ENCODE measurements around the gene CSNK1D.
"Not testable (repeated sequence)": the region's sequence is repeated elsewhere in the genome, so short reads cannot be mapped to it uniquely, and the experiment has no call there.

Gene CSNK1D

DNA sequence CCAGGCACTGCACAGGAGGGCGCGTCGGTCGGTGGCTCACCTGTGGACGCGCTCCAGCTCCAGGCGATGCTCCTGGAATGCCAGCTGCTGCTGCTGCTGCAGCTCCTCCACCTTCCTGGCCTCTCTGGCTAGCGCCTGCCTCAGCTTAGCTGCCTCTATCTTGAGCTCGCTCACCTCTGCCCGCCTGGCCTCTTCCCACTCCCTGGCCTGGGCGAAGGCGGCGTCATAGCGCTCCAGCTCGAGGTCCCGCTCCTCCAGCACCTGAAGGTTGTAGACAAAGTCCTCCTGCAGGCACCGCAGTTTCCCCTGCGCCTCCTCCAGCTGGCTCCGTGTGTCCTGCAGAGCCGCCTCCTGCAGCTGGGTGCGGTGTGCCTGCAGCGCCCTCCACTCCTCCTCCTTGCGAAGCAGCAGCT lies 72.0 kb downstream of the CSNK1D start:
- Mint-ChIP-seq H3K4me1 (peaks cover 12 to 15% of the 10 kb centered on the region in 2 donors), H3K27ac (no peak overlapping the region)

DNA sequence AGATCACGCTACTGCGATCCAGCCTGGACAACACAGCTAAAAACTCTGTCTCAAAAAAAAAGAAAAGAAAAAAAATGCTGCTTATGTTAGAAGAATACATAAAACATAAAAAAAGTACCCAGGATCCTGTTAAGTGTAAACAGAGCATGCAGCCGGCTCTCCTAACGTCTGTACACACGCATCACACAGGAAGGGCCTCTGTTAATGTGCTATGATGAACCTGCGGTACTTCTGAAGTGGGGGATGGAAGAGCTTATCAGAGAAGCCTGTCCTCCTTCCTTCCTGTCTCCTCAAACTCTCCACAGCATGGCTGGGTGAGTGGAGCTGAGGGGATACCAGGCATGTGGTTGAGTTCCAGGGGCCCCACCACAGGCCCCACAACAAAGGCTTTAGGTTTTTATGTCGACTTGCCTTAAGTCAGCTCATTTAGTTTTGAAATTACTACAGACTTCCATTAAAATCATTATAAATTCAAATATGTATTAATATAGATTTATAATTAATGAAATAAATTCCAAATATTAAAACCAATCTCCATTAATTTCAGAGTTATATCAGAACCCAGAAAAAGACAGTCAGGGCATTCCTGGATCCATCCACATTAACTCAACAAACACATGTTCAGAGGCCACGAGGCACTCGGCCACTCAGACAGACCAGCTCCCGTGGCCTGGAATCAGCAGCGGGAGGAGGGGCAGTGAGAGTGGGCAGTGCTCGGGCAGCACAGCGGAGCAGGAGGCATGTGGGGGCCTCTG lies 72.6 kb downstream of the CSNK1D start:
- Mint-ChIP-seq H3K4me1 (peaks cover 6 to 13% of the 10 kb centered on the region in 2 donors), H3K4me3 (no peak overlapping the region), H3K27ac (no peak overlapping the region), H3K36me3 (peaks cover 25 to 30% of the 10 kb centered on the region in 2 donors), H3K27me3 (no peaks in the 10 kb centered on the region), H3K9me3 (no peaks in the 10 kb centered on the region)
- DNase-seq (no peak), ATAC-seq (replicated peaks) (no peak)

More for the DNA sequence above, 72.0 kb downstream of the CSNK1D start:
- Mint-ChIP-seq H3K9me3 (no peaks in the 10 kb centered on the region), H3K4me3 (no peak overlapping the region), H3K36me3 (peaks cover 22 to 26% of the 10 kb centered on the region in 2 donors), H3K27me3 (no peaks in the 10 kb centered on the region)
- ATAC-seq (replicated peaks), result no peak
- no peak for DNase-seq

DNA sequence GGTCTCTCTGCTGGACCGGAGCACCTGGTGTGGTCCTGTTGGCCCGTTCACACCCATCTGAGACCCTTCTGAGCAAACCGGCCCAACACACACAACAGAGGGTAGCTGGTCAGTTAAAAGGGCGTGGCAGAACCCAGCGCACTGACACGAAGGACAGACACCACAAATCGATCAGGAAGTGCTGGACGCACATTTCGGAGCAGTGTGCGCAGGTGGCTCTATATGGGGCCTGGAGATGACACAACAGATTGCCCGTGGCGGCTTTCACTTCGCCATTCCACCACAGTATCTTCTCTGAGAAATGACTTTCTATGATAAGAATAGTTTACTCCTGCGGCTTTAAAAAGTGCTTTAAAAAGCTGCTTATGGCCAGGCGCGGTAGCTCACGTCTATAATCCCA lies 73.4 kb downstream of the CSNK1D start:
- Mint-ChIP-seq H3K27ac (no peak overlapping the region), H3K4me3 (no peak overlapping the region), H3K4me1 (peaks cover 0 to 9% of the 10 kb centered on the region in 2 donors)

DNA sequence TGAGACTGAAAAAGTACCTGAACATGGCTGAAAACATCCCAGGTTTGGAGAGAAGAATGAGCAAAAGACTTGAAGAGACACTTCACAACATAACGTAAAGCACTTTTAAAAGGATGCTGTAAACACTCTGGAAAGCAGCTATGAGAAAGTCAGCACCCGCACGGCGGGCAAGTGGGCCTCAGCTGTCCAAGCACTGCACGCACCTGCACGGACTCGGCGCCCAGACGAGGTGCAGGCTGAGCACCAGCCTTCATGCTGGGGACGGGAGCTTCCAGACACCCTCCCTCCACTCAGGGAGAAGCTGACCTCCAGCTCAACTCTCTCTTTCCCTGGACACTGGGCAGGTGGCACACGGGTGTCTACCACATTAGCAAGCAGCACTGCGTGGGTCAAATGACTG lies 74.0 kb downstream of the CSNK1D start:
- ATAC-seq (replicated peaks) (no peak), DNase-seq (no peak)
- peaks cover 35 to 39% of the 10 kb centered on the region in 2 donors for H3K36me3 Mint-ChIP-seq
- H3K4me1 Mint-ChIP-seq, result peaks cover 0 to 6% of the 10 kb centered on the region in 2 donors
- H3K27ac Mint-ChIP-seq, result no peak overlapping the region
- no peaks in the 10 kb centered on the region for H3K27me3 Mint-ChIP-seq
- H3K4me3 Mint-ChIP-seq, result no peak overlapping the region
- H3K9me3 Mint-ChIP-seq, result no peaks in the 10 kb centered on the region

More for the DNA sequence above, 73.4 kb downstream of the CSNK1D start:
- peaks cover 33 to 35% of the 10 kb centered on the region in 2 donors for H3K36me3 Mint-ChIP-seq
- ATAC-seq (replicated peaks), result no peak
- H3K27me3 Mint-ChIP-seq, result no peaks in the 10 kb centered on the region
- H3K9me3 Mint-ChIP-seq, result no peaks in the 10 kb centered on the region
- no peak for DNase-seq

DNA sequence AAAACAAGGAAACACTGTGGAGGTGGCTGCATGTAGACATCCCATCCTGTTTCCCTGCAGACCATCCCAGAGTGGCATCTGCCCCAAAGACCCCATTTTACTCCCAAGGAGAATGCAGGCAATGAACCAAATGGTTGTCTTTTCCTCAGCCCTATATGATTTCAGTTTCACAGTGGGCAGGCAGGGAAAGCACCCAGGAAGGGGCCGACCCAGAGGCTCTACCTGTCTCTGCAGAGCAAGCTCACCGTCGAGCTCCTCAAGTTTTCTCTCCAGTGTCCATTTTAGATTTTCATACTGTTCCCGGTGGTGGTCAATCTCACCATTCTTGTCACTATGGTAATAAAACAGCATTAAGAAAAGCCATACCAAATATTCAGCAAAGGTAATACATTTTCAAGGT lies 75.4 kb downstream of the CSNK1D start:
- H3K4me1 Mint-ChIP-seq, result peaks cover 8 to 10% of the 10 kb centered on the region in 2 donors
- peaks cover 45 to 48% of the 10 kb centered on the region in 2 donors for H3K36me3 Mint-ChIP-seq
- no peaks in the 10 kb centered on the region for H3K27me3 Mint-ChIP-seq
- H3K27ac Mint-ChIP-seq, result no peak overlapping the region
- ATAC-seq (replicated peaks) (no peak), DNase-seq (no peak)
- no peak overlapping the region for H3K4me3 Mint-ChIP-seq
- no peaks in the 10 kb centered on the region for H3K9me3 Mint-ChIP-seq

DNA sequence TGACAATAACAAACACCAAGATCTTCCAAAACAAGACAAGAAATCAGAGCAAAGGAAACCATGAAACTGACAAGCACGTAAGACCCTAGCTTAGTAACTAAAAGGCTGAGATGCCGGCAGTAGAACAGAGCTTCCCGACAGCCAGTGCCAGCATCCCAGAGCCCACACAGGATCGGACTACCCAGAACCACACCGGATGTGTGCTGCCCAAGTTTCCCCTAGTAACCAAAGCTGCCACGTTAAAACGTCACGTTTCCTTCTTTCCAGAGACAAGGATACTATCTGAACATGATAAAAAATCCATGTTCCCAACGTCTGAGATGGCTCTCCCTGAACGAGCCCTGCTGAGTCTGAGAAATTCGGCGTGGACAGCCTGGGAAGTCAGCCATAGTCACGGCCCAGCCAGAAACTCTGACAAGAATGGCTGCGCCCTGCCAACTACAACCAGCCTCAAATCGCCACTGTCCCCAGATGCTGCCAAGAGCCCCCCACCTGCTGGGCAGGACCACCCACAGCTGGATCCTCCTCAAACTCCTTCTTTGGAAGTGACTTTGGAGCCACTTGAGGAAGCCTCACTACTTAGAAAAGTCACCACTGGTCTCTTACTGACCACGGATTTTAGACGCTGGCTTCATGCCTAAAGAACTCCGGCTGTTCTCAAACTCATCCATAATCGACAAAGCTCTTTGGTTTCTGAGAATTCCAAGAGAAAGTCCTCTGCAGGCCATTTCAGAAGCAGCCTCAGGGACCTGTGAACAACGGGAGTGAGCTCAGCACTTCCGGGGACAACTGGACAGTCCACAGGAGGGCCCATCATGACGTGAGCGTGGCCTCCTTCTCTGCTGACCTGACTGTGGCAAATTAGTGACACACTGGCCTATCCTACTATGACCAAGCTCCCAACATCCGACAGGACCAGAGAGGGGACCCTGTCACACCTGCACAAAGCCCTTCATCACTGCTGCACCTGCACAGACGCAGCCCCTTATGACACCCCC lies 77.5 kb downstream of the CSNK1D start:
- no peaks in the 10 kb centered on the region for H3K27me3 Mint-ChIP-seq
- no peak overlapping the region for H3K4me3 Mint-ChIP-seq
- no peak overlapping the region for H3K27ac Mint-ChIP-seq
- ATAC-seq (replicated peaks), result no peak
- no peak for DNase-seq
- peaks cover 41 to 50% of the 10 kb centered on the region in 2 donors for H3K36me3 Mint-ChIP-seq
- H3K4me1 Mint-ChIP-seq, result peaks cover 8 to 11% of the 10 kb centered on the region in 2 donors
- H3K9me3 Mint-ChIP-seq, result no peaks in the 10 kb centered on the region

DNA sequence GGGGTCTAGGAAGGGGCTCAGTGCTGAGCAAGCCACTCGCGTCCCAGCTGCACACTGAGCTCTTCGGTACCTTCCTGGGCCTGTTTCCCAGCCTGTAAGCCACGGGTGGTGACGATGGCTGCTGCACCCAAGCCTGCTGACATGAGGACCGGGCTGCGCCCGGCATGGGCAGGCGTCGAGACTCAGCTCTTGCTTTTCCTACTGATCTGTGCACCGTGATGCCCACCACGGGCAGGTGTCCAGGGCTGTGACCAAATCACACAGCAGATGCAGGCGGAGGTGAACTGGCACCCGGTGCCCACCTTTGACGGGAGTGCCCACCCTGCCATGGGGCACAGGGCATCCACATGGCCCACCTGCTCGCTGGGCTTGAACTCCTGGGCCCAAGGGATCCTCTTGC lies 78.7 kb downstream of the CSNK1D start:
- no peak for DNase-seq
- Mint-ChIP-seq H3K4me1 (peaks cover 8 to 11% of the 10 kb centered on the region in 2 donors), H3K27ac (no peak overlapping the region), H3K4me3 (no peak overlapping the region), H3K36me3 (peaks cover 38 to 50% of the 10 kb centered on the region in 2 donors), H3K27me3 (no peaks in the 10 kb centered on the region), H3K9me3 (no peaks in the 10 kb centered on the region)
- ATAC-seq (replicated peaks), result no peak

DNA sequence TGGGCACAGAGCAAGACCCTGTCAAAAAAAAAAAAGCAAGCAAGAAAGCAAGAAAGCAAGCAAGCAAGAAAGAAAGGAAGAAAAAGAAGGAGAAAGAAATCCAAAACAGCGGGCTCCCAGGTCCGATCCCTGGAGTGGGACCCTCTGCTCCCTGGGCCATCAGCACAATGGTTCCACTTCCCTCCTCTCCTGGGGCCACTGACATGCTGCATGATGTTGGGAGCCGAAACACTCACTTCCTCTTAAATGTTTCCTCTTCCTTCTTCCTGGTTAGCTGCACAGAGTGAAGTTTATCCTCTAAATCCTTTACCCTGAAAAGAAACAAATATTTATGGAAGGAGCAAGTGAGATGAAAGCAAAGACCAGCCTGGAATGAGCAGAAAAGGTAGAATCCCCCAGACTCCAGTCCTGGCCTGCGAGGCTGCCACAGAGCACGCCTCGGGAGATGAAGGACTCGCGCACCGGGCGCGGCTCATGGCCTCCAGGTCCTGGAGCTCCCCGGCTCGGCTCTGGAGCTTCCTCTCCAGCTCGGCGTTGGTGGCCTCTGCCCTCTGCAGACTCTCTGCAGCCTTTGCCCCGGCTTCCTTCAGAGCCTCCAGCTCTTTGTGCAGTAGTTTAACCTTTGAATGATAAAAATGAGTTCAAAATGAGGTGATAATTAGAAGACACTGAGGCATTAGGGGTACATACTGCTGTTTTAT lies 79.8 kb downstream of the CSNK1D start:
- peaks cover 8 to 11% of the 10 kb centered on the region in 2 donors for H3K4me1 Mint-ChIP-seq
- no peak for DNase-seq
- no peak overlapping the region for H3K4me3 Mint-ChIP-seq
- peak overlapping the region; percentile 22 for H3K27ac Mint-ChIP-seq
- no peaks in the 10 kb centered on the region for H3K27me3 Mint-ChIP-seq
- ATAC-seq (replicated peaks), result no peak
- peaks cover 34 to 50% of the 10 kb centered on the region in 2 donors for H3K36me3 Mint-ChIP-seq
- no peaks in the 10 kb centered on the region for H3K9me3 Mint-ChIP-seq

DNA sequence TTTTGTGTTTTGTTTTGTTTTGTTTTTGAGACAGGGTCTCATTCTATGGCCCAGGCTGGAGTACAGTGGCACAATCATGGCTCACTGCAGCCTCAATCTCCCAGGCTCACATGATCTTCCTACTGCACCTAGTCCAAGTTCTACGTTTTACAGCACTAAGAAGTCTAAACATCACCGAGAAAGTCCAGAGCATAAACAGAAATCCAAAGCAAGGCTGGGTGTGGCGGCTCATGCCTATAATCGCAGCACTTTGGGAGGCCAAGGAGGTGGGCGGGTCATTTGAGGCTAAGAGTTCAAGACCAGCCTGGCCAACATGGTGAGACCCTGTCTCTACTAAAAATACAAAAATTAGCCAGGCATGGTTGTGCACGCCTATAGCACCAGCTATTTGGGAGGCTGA lies 80.5 kb downstream of the CSNK1D start:
- H3K4me3 Mint-ChIP-seq; ATAC-seq (replicated peaks); DNase-seq; H3K27ac Mint-ChIP-seq; H3K9me3 Mint-ChIP-seq; H3K27me3 Mint-ChIP-seq: not testable (repeated sequence)
- Mint-ChIP-seq H3K36me3 (peaks cover 30 to 50% of the 10 kb centered on the region in 2 donors), H3K4me1 (peaks cover 4 to 11% of the 10 kb centered on the region in 2 donors)
